HepG2 (cell line): ENCODE measurements around the gene TSHZ1. TPM values are rescaled to one million over a fixed set of nuclear protein-coding genes. Genes with fewer than 3 reads are reported as not detected.

Experiments used
- ATAC-seq: fragments of 200-7000 bp; cut with Tn5 transposase; 3 replicates; pipeline ENCODE4 v1.9.1; 2020; ENCODE audit warnings: mild to moderate bottlenecking, moderate library complexity
- BruUV-seq: library from RNA; stranded (reverse); fragments of 400-500 nt; replicated peaks from 2 replicates; lab custom pipeline; 2021; lab: Mats Ljungman, UMichigan
- CTCF ChIA-PET: fragments of 300-600 bp; formaldehyde crosslinking; extraction: SDS; loops from one replicate; lab custom pipeline; 2021; ENCODE audit warnings: low total read pairs, inconsistent platforms, low intra/inter-chr PET ratio; lab: Yijun Ruan, JAX
- POLR2A ChIA-PET: fragments of 350-600 bp; sonication (Branson Sonifier 250); formaldehyde crosslinking; loops from one replicate; lab custom pipeline; 2020; ENCODE audit warnings: antibody characterized with exemption, inconsistent platforms; lab: Yijun Ruan, JAX
- DNase-seq: peaks from one replicate; pipeline ENCODE4 v3.0.0-alpha.2; 2015; ENCODE audit warnings: low spot score
- FAIRE-seq: peaks from 3 replicates; lab custom pipeline; 2011; peaks lifted over from hg19 to GRCh38; lab: Jason Lieb, UNC
- H2AFZ ChIP-seq: one replicate; pipeline ENCODE4 v1.6.1; 2011; ENCODE audit warnings: low read length, inconsistent platforms
- H3K27ac ChIP-seq: fragments of 300-600 bp; 3 replicates; pipeline ENCODE4 v1.8.0; 2011; ENCODE audit warnings: mixed run types, mild to moderate bottlenecking, mixed read lengths, low read length, inconsistent platforms; ENCODE audit not compliant: insufficient read depth; ENCODE audit errors: extremely low read length
- H3K27me3 ChIP-seq, 2 experiments: fragments of 200-600 bp in 1 of 2; 2 replicates in 1 of 2; 3 replicates in 1 of 2; pipeline versions ENCODE4 v1.6.0 to v1.8.0; 2011; ENCODE audit warnings: low read length in 2 of 2, mild to moderate bottlenecking in 2 of 2, moderate library complexity in 2 of 2, inconsistent platforms in 1 of 2; ENCODE audit not compliant: insufficient read depth in 2 of 2, control insufficient read depth in 1 of 2
- H3K36me3 ChIP-seq, 2 experiments: fragments of 200-600 bp in 1 of 2; replicated peaks in 1 of 2; 2 replicates in 1 of 2; 3 replicates in 1 of 2; pipeline versions ENCODE4 v1.5.1 to v1.8.0; 2011; ENCODE audit warnings: low read length in 2 of 2, inconsistent platforms in 1 of 2; ENCODE audit not compliant: insufficient read depth in 2 of 2, control insufficient read depth in 1 of 2
- H3K4me1 ChIP-seq: 2 replicates; pipeline ENCODE4 v1.5.1; 2012; ENCODE audit warnings: low read length, inconsistent platforms; ENCODE audit not compliant: insufficient read depth
- H3K4me2 ChIP-seq: 2 replicates; pipeline ENCODE4 v1.6.0; 2011; ENCODE audit warnings: low read depth, low read length, inconsistent platforms
- H3K4me3 ChIP-seq, 3 experiments: fragments of 200-600 bp in 1 of 3; sonication (generic), shearing (Covaris generic) in 1 of 3; replicated peaks in 1 of 3; 2 replicates each; pipeline ENCODE4 v1.5.1; 2011 to 2016; ENCODE audit warnings: low read length in 3 of 3, inconsistent platforms in 2 of 3, low read depth in 2 of 3, mild to moderate bottlenecking in 2 of 3, control low read depth in 1 of 3, mixed read lengths in 1 of 3; ENCODE audit not compliant: insufficient read depth in 1 of 3
- H3K79me2 ChIP-seq: one replicate; pipeline ENCODE4 v1.6.1; 2011; ENCODE audit warnings: low read length, inconsistent platforms; ENCODE audit not compliant: insufficient read depth
- H3K9ac ChIP-seq: 2 replicates; pipeline ENCODE4 v1.6.0; 2011; ENCODE audit warnings: mild to moderate bottlenecking, low read depth, low read length, inconsistent platforms; ENCODE audit not compliant: insufficient read depth
- H3K9me3 ChIP-seq: 2 replicates; pipeline ENCODE4 v1.5.1; 2012; ENCODE audit warnings: mild to moderate bottlenecking, low read length
- H4K20me1 ChIP-seq: 2 replicates; pipeline ENCODE4 v1.6.0; 2011; ENCODE audit warnings: inconsistent platforms, mild to moderate bottlenecking, low read length, moderate library complexity; ENCODE audit not compliant: insufficient read depth
- CBX5 ChIP-seq: sonication (generic); formaldehyde crosslinking; IDR thresholded peaks from 2 replicates; pipeline ENCODE4 v1.4.0; 2020; ENCODE audit warnings: missing genetic modification reagents, borderline replicate concordance
- FOXJ3 ChIP-seq: sonication (generic); formaldehyde crosslinking; IDR thresholded peaks from 2 replicates; pipeline ENCODE4 v1.4.0; 2020; ENCODE audit warnings: missing genetic modification reagents, mild to moderate bottlenecking, borderline replicate concordance
- JUN ChIP-seq: sonication (generic); formaldehyde crosslinking; IDR thresholded peaks from 2 replicates; pipeline ENCODE4 v1.4.0; 2020; ENCODE audit warnings: mild to moderate bottlenecking, missing genetic modification reagents
- KDM5A ChIP-seq: fragments of 200-600 bp; sonication (generic); IDR thresholded peaks from 2 replicates; pipeline ENCODE4 v1.7.0; 2018; ENCODE audit warnings: antibody characterized with exemption, mild to moderate bottlenecking, low read length, borderline replicate concordance
- KLF16 ChIP-seq, 2 experiments: sonication (generic) in 1 of 2; formaldehyde crosslinking in 1 of 2; IDR thresholded peaks; 2 replicates each; pipeline versions ENCODE4 v1.6.1 to v1.8.0; 2016 to 2023; ENCODE audit warnings: missing genetic modification reagents in 2 of 2, missing compliant biosample characterization in 1 of 2
- MYC ChIP-seq: sonication (generic); formaldehyde crosslinking; IDR thresholded peaks from 2 replicates; pipeline ENCODE4 v1.9.0; 2021; ENCODE audit warnings: missing genetic modification reagents, borderline replicate concordance
- ONECUT2 ChIP-seq: sonication (generic); formaldehyde crosslinking; IDR thresholded peaks from 2 replicates; pipeline ENCODE4 v1.4.0; 2020; ENCODE audit warnings: missing genetic modification reagents
- RXRB ChIP-seq: IDR thresholded peaks from 2 replicates; pipeline ENCODE4 v1.6.1; 2016; ENCODE audit warnings: borderline replicate concordance, missing genetic modification reagents, missing compliant biosample characterization
- TCF7L2 ChIP-seq: IDR thresholded peaks from 2 replicates; pipeline ENCODE4 v1.6.1; 2011; ENCODE audit warnings: mild to moderate bottlenecking, low read depth, low read length, moderate library complexity
- TRIM22 ChIP-seq: fragments of 450-650 bp; IDR thresholded peaks from 2 replicates; pipeline ENCODE4 v1.6.1; 2017
- ZNF138 ChIP-seq: sonication (generic); formaldehyde crosslinking; IDR thresholded peaks from 2 replicates; pipeline ENCODE4 v1.5.0; 2020; ENCODE audit warnings: mild to moderate bottlenecking, low read depth, missing genetic modification reagents
- ZNF331 ChIP-seq: sonication (generic); formaldehyde crosslinking; IDR thresholded peaks from 2 replicates; pipeline ENCODE4 v1.4.0; 2020; ENCODE audit warnings: missing genetic modification reagents
- ZNF431 ChIP-seq: sonication (generic); formaldehyde crosslinking; IDR thresholded peaks from 2 replicates; pipeline ENCODE4 v1.9.0; 2022; ENCODE audit warnings: missing genetic modification reagents, low read depth, mild to moderate bottlenecking, borderline replicate concordance
- ZNF7 ChIP-seq: IDR thresholded peaks from 2 replicates; pipeline ENCODE4 v1.6.1; 2016; ENCODE audit warnings: missing biosample characterization, missing genetic modification reagents
- ZNF713 ChIP-seq: sonication (generic); formaldehyde crosslinking; IDR thresholded peaks from 2 replicates; pipeline ENCODE4 v1.4.0; 2020; ENCODE audit warnings: mild to moderate bottlenecking, missing genetic modification reagents
- ZNF740 ChIP-seq: sonication (generic); formaldehyde crosslinking; IDR thresholded peaks from 2 replicates; pipeline ENCODE4 v1.4.0; 2020; ENCODE audit warnings: missing genetic modification reagents
- ZNF83 ChIP-seq: sonication (generic); formaldehyde crosslinking; IDR thresholded peaks from 2 replicates; pipeline ENCODE4 v1.4.0; 2020; ENCODE audit warnings: missing genetic modification reagents, mild to moderate bottlenecking, borderline replicate concordance
- WGBS: methylation state at CpG from one replicate; pipeline ENCODE4 v1.1.6; 2017; ENCODE audit warnings: low lambda C conversion rate; 5-methylcytosine and 5-hydroxymethylcytosine counted together
- in situ Hi-C: cut with HindIII; loops from 2 replicates; pipeline ENCODE4 v1.10.0; 2017; ENCODE audit warnings: low pct_unique_long_range_greater_than_20kb; ENCODE audit not compliant: extremely low pct_ligation_motif_present
- intact Hi-C: fragments of 100-400 bp; cut with micrococcal nuclease; formaldehyde crosslinking; loops from one replicate; pipeline ENCODE4 v1.10.0; 2022; ENCODE audit not compliant: unreplicated experiment
- polyA plus RNA-seq, 8 experiments: library from polyadenylated mRNA; depleted of rRNA in 3 of 8; stranded (reverse) in 7 of 8; unstranded in 1 of 8; fragments of >200 nt; fragmentation: Illumina TruSeq in 4 of 8; extraction: Trizol in 4 of 8; gene quantifications; 2 replicates each; pipeline versions ENCODE4 v1.2.1 to v1.2.3, GENCODE V29; 2011 to 2016; ENCODE audit warnings: low read depth in 4 of 8, missing spikeins in 1 of 8, mixed read lengths in 1 of 8; ENCODE audit not compliant: insufficient read depth in 1 of 8
- total RNA-seq, 5 experiments: library from RNA; depleted of rRNA; stranded (reverse); fragments of >200 nt; fragmentation: Illumina TruSeq; extraction: Trizol; gene quantifications; 2 replicates each; pipeline ENCODE4 v1.2.3, GENCODE V29; 2016; ENCODE audit warnings: low read depth in 1 of 5
- TF ChIP-seq, protein P1 (sequence below): sonication (generic); formaldehyde crosslinking; IDR thresholded peaks from 2 replicates; pipeline ENCODE4 v1.5.1; 2020; ENCODE audit warnings: mild to moderate bottlenecking, missing genetic modification reagents, moderate library complexity
- TF ChIP-seq, protein P2 (sequence below): sonication (generic); formaldehyde crosslinking; IDR thresholded peaks from 2 replicates; pipeline ENCODE4 v1.8.1; 2023; ENCODE audit warnings: mild to moderate bottlenecking, moderate library complexity, missing genetic modification reagents

TSHZ1 gene
- total and polyA plus RNA-seq, 2 of the 13 experiments (the other 11 are each of a cell fraction or from before 2014, with no cell fraction given): 2.5 to 2.7 TPM

DNA sequence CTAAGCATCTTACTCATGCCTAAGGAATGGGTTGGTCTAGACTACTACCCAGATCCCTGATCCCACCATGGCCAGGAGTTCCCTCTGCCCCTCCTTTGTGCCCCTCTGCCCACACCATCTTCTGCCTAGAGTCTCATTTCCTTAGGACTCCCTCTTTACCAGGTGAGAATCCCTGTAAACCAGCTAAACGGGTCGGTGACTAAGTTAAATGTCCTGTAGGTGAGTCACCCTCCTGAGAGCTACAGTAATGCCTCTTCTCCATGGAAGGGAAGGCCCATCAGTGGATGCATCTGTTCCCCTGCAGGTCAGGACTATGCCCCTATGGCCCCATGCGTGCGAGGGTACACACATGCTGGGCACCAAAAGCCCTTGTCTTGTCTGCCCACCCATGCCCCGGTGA is 27.1 kb upstream of the TSHZ1 start:
- in situ Hi-C loops: no loop called here
- H3K36me3 ChIP-seq: no peaks in the 10 kb centered on the region
- H2AFZ ChIP-seq: no peak overlapping the region
- H3K9ac ChIP-seq: no peak overlapping the region
- peaks cover 0 to 4% of the 10 kb centered on the region in 2 experiments; a peak in 1 of 5 replicates for H3K27me3 ChIP-seq
- POLR2A ChIA-PET: no interaction called here
- no peaks in the 10 kb centered on the region for H3K9me3 ChIP-seq
- BruUV-seq: no TSS peak
- H3K4me3 ChIP-seq: no peak overlapping the region
- no peak for DNase-seq
- H3K27ac ChIP-seq: no peak overlapping the region
- FAIRE-seq: no peak
- CTCF ChIA-PET: no interaction called here
- intact Hi-C loops: no loop called here
- H3K4me2 ChIP-seq: no peak overlapping the region
- no peak for ATAC-seq
- TF ChIP-seq ZNF713 (CRISPR knock-in tag): no peak
- TF ChIP-seq, protein P1, sequence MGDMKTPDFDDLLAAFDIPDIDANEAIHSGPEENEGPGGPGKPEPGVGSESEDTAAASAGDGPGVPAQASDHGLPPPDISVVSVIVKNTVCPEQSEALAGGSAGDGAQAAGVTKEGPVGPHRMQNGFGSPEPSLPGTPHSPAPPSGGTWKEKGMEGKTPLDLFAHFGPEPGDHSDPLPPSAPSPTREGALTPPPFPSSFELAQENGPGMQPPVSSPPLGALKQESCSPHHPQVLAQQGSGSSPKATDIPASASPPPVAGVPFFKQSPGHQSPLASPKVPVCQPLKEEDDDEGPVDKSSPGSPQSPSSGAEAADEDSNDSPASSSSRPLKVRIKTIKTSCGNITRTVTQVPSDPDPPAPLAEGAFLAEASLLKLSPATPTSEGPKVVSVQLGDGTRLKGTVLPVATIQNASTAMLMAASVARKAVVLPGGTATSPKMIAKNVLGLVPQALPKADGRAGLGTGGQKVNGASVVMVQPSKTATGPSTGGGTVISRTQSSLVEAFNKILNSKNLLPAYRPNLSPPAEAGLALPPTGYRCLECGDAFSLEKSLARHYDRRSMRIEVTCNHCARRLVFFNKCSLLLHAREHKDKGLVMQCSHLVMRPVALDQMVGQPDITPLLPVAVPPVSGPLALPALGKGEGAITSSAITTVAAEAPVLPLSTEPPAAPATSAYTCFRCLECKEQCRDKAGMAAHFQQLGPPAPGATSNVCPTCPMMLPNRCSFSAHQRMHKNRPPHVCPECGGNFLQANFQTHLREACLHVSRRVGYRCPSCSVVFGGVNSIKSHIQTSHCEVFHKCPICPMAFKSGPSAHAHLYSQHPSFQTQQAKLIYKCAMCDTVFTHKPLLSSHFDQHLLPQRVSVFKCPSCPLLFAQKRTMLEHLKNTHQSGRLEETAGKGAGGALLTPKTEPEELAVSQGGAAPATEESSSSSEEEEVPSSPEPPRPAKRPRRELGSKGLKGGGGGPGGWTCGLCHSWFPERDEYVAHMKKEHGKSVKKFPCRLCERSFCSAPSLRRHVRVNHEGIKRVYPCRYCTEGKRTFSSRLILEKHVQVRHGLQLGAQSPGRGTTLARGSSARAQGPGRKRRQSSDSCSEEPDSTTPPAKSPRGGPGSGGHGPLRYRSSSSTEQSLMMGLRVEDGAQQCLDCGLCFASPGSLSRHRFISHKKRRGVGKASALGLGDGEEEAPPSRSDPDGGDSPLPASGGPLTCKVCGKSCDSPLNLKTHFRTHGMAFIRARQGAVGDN (CRISPR knock-in tag): no peak
- no peak for TF ChIP-seq TRIM22
- TF ChIP-seq KDM5A: no peak
- TF ChIP-seq KLF16 (CRISPR knock-in tag; IDR thresholded peaks at IDR 0.05): no peak
- no peak for TF ChIP-seq TCF7L2
- no peak for TF ChIP-seq CBX5 (CRISPR knock-in tag)
- TF ChIP-seq ONECUT2 (CRISPR knock-in tag): no peak
- no peak for TF ChIP-seq ZNF331
- no peak for TF ChIP-seq ZNF7 (CRISPR knock-in tag)
- TF ChIP-seq RXRB: no peak
- TF ChIP-seq ZNF740 (CRISPR knock-in tag): no peak
- TF ChIP-seq JUN: no peak
- no peak for TF ChIP-seq FOXJ3
- TF ChIP-seq, protein P2, sequence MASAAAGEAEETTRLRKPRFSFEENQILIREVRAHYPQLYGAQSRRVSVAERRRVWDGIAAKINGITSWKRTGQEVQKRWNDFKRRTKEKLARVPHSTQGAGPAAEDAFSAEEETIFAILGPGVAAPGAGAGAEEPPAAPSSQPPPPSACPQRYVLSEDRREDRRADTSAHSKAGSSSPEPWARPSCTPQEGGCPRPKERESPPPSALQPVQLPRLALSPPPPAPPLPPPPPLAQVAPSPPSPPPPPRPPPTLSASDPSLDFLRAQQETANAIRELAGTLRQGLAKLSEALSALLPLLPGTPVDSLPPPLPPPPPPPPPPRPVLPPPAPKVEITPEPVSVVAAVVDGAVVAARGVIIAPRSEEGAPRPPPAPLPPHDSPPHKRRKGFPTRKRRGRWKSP (CRISPR knock-in tag): no peak
- TF ChIP-seq MYC (CRISPR knock-in tag): no peak
- TF ChIP-seq ZNF83: no peak
- no peak for TF ChIP-seq ZNF138 (CRISPR knock-in tag)
- TF ChIP-seq ZNF431 (CRISPR knock-in tag): no peak
- no peaks in the 10 kb centered on the region for H3K4me1 ChIP-seq
- 39% methylated on average over 3 of the region's 5 CpGs for WGBS
- no peaks in the 10 kb centered on the region for H4K20me1 ChIP-seq
- H3K79me2 ChIP-seq: no peaks in the 10 kb centered on the region
